Cardiac septum (tissue), 1 donor: Measurements from ENCODE around the gene P3H3. TPM values are rescaled to one million over a fixed set of nuclear protein-coding genes. Genes with fewer than 3 reads are reported as not detected.

Experiments used
- DNase-seq: peaks from one replicate; pipeline ENCODE4 v3.0.0-alpha.2; 2020; ENCODE audit warnings: low spot score
- intact Hi-C: fragments of 100-400 bp; cut with DNase I; formaldehyde crosslinking; loops from one replicate; pipeline ENCODE4 v1.14.0; 2022
- total RNA-seq: library from RNA; stranded (reverse); fragmentation: NEBNext Ultra II Directional; extraction: Animal tissue kit (Norgen Biotek cat#: 25700); gene quantifications from one replicate; pipeline ENCODE4 v1.2.1, GENCODE V29; 2021
- donor health status: DM: no; HTN: no; CAD: no.

The P3H3 gene
- total RNA-seq, 1 donor from 2014 or later = 25.7 TPM

GRCh38 chr12:6792522-6793201 lies 35.5 kb upstream of the P3H3 start:
- intact Hi-C loops = no loop called here
- peak; percentile 82 for DNase-seq

- no peak for DNase-seq
- intact Hi-C loops = no loop called here
Observed at GRCh38 chr12:6795088-6795487, 33.1 kb upstream of the P3H3 start.

GRCh38 chr12:6796576-6796975 lies 31.6 kb upstream of the P3H3 start:
- DNase-seq = no peak
- intact Hi-C loops = no loop called here

GRCh38 chr12:6799147-6799546 lies 29.1 kb upstream of the P3H3 start:
- intact Hi-C loops = no loop called here
- DNase-seq = no peak

GRCh38 chr12:6807170-6807569 lies 21.0 kb upstream of the P3H3 start:
- intact Hi-C loops = no loop called here
- DNase-seq = no peak

GRCh38 chr12:6809056-6809455 lies 19.2 kb upstream of the P3H3 start:
- intact Hi-C loops = no loop called here
- no peak for DNase-seq

- intact Hi-C loops = no loop called here
Observed at GRCh38 chr12:6810758-6811157, 17.4 kb upstream of the P3H3 start.

GRCh38 chr12:6813363-6813762 lies 14.8 kb upstream of the P3H3 start:
- no peak for DNase-seq
- intact Hi-C loops = no loop called here

More at GRCh38 chr12:6810758-6811157, 17.4 kb upstream of the P3H3 start:
- no peak for DNase-seq

GRCh38 chr12:6816598-6816997 lies 11.6 kb upstream of the P3H3 start:
- intact Hi-C loops = no loop called here
- no peak for DNase-seq

- intact Hi-C loops = no loop called here
- DNase-seq = no peak
Observed at GRCh38 chr12:6817098-6817497, 11.1 kb upstream of the P3H3 start.

- no peak for DNase-seq
- intact Hi-C loops = no loop called here
Observed at GRCh38 chr12:6817662-6818157, 10.5 kb upstream of the P3H3 start.

GRCh38 chr12:6818222-6818621 lies 10.0 kb upstream of the P3H3 start:
- intact Hi-C loops = no loop called here
- DNase-seq = no peak

GRCh38 chr12:6818645-6819044 lies 9.6 kb upstream of the P3H3 start:
- intact Hi-C loops = no loop called here
- DNase-seq = no peak

GRCh38 chr12:6819106-6820030 lies 8.8 kb upstream of the P3H3 start:
- intact Hi-C loops = no loop called here

GRCh38 chr12:6820166-6820565 lies 8.0 kb upstream of the P3H3 start:
- DNase-seq = no peak
- intact Hi-C loops = no loop called here

More at GRCh38 chr12:6819106-6820030, 8.8 kb upstream of the P3H3 start:
- no peak for DNase-seq

GRCh38 chr12:6821591-6822425 lies 6.4 kb upstream of the P3H3 start, which contains the start of gene GPR162:
GPR162 (plus strand) TSS chr12:6821821; CDS start chr12:6823899, 2,078 bp downstream.
- no peak for DNase-seq
- intact Hi-C loops = no loop called here

- no peak for DNase-seq
- intact Hi-C loops = no loop called here
Observed at GRCh38 chr12:6822426-6823135, 5.6 kb upstream of the P3H3 start.

GRCh38 chr12:6823182-6824084 lies 4.8 kb upstream of the P3H3 start:
- intact Hi-C loops = no loop called here
- DNase-seq = no peak
